GM19324 (cell line): ENCODE results near the gene AREL1.
A peak's percentile ranks its signal among the peaks of the same experiment; 100 is the strongest.
"Not testable (repeated sequence)": the region's sequence is repeated elsewhere in the genome, so short reads cannot be mapped to it uniquely, and the experiment has no call there.

ENCODE experiments used
- ATAC-seq: cut with Tn5 transposase; IDR thresholded peaks from one replicate; pipeline ENCODE4 v1.9.1; 2021; ENCODE audit warnings: mild to moderate bottlenecking, moderate library complexity; ENCODE audit not compliant: unreplicated experiment, low FRiP score

The AREL1 gene

GRCh38 chr14:74712499-74713394 lies at the start of gene AREL1, which contains the start of gene FCF1:
AREL1 (minus strand) TSS chr14:74713080; CDS start chr14:74685615, 27,465 bp downstream.
FCF1 (plus strand) TSS chr14:74713144; CDS start chr14:74713198, 54 bp downstream.
- ATAC-seq: peak; percentile 96

- ATAC-seq: not testable (repeated sequence)
Observed at GRCh38 chr14:74758505-74758904, 45.6 kb upstream of the AREL1 start.

GRCh38 chr14:74756326-74756725 lies 43.4 kb upstream of the AREL1 start:
- no peak for ATAC-seq

- ATAC-seq: no peak
Observed at GRCh38 chr14:74754899-74755298, 42.0 kb upstream of the AREL1 start.

GRCh38 chr14:74754157-74754556 lies 41.3 kb upstream of the AREL1 start:
- ATAC-seq: no peak

GRCh38 chr14:74747237-74747636 lies 34.4 kb upstream of the AREL1 start:
- ATAC-seq: no peak

GRCh38 chr14:74739293-74740030 lies 26.6 kb upstream of the AREL1 start:
- ATAC-seq: no peak

- ATAC-seq: no peak
Observed at GRCh38 chr14:74737753-74738325, 25.0 kb upstream of the AREL1 start.

- no peak for ATAC-seq
Observed at GRCh38 chr14:74735125-74735524, 22.2 kb upstream of the AREL1 start.

- no peak for ATAC-seq
Observed at GRCh38 chr14:74733221-74733620, 20.3 kb upstream of the AREL1 start.

- no peak for ATAC-seq
Observed at GRCh38 chr14:74732387-74732786, 19.5 kb upstream of the AREL1 start.

GRCh38 chr14:74723134-74723533 lies 10.3 kb upstream of the AREL1 start:
- no peak for ATAC-seq

GRCh38 chr14:74720526-74720925 lies 7.6 kb upstream of the AREL1 start:
- ATAC-seq: no peak

- ATAC-seq: no peak
Observed at GRCh38 chr14:74713395-74713735, 485 bp upstream of the AREL1 start.

- no peak for ATAC-seq
Observed at GRCh38 chr14:74711651-74712050, 1.2 kb downstream of the AREL1 start.

- no peak for ATAC-seq
Observed at GRCh38 chr14:74710480-74710879, 2.4 kb downstream of the AREL1 start.

- no peak for ATAC-seq
Observed at GRCh38 chr14:74705613-74706500, 7.0 kb downstream of the AREL1 start.

GRCh38 chr14:74704656-74705055 lies 8.2 kb downstream of the AREL1 start:
- no peak for ATAC-seq

- no peak for ATAC-seq
Observed at GRCh38 chr14:74703043-74703442, 9.8 kb downstream of the AREL1 start.

GRCh38 chr14:74702293-74702692 lies 10.6 kb downstream of the AREL1 start:
- no peak for ATAC-seq
